ENCODE measurements around the gene C1orf198. TPM values are rescaled to one million over a fixed set of nuclear protein-coding genes. Genes with fewer than 3 reads are reported as not detected.

The C1orf198 gene
- total RNA-seq, 1 donor from 2014 or later, result 22.2 TPM

DNA sequence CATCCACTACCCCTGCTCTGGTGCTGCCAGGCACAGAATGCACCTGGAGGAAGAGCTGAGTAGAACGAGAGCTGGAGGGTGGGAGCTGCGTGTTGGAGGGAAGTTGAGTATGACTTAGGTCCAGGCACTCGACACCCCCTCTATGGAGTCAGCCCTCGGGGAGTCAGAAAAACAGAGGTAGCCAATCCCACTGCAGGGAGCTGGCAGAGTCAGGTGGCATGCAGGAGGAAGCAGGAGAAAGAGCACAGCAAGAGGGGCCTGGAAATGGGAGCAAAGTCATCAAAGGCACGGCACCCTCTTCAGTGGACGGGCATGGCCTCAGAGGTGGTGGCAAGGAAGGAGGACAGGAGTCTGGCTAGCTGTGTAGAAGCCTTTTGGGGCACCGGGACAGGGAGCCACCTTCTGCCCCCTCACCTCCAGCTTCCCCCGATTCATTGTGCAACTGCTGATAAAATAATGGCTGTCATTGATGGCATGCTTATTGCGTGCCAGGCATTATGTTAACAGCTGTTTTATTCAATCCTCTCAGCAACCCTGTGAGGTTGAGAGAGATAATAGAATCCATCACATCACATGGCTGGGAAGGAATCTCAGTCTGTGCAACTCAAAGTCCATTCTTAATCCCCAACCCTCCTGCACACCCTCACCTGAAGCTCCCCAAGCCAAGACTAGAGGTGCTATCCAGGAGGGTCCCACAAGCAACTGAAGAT, 42.0 kb downstream of the C1orf198 start:
- Mint-ChIP-seq H3K4me1 (ENCODE audit: unreplicated experiment) (no peaks in the 10 kb centered on the region), H3K4me3 (ENCODE audit: unreplicated experiment) (no peak overlapping the region), H3K27me3 (ENCODE audit: unreplicated experiment) (no peaks in the 10 kb centered on the region), H3K9me3 (ENCODE audit: unreplicated experiment) (no peaks in the 10 kb centered on the region), H3K27ac (ENCODE audit: unreplicated experiment) (no peak overlapping the region), H3K36me3 (ENCODE audit: low read depth, unreplicated experiment) (no peaks in the 10 kb centered on the region)
- no peak for DNase-seq (ENCODE audit: low spot score)
- TF ChIP-seq, protein P1, sequence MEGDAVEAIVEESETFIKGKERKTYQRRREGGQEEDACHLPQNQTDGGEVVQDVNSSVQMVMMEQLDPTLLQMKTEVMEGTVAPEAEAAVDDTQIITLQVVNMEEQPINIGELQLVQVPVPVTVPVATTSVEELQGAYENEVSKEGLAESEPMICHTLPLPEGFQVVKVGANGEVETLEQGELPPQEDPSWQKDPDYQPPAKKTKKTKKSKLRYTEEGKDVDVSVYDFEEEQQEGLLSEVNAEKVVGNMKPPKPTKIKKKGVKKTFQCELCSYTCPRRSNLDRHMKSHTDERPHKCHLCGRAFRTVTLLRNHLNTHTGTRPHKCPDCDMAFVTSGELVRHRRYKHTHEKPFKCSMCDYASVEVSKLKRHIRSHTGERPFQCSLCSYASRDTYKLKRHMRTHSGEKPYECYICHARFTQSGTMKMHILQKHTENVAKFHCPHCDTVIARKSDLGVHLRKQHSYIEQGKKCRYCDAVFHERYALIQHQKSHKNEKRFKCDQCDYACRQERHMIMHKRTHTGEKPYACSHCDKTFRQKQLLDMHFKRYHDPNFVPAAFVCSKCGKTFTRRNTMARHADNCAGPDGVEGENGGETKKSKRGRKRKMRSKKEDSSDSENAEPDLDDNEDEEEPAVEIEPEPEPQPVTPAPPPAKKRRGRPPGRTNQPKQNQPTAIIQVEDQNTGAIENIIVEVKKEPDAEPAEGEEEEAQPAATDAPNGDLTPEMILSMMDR (IDR thresholded peaks at IDR 0.05; ENCODE audit: unreplicated experiment), result no peak

DNA sequence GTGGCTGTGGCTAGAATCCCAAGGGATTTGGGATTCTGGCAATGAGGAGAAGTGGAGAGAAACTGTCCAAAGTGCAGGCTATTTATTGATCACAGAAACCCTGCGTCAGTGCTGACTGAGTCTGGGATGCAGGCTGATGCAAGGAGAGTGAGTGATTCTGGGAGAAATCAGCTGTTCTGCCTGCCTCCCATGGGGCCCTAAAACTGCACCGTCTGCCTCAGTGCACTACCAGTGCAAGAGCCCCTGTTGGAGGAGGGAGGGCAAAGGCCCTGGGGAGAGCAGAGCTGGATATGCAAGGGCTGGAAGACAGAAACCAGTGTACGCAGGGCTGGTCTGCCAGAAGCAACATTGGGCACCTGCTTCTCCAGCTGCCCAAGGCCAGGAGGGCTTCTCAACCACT, 42.6 kb downstream of the C1orf198 start:
- no peaks in the 10 kb centered on the region for H3K27me3 Mint-ChIP-seq (ENCODE audit: unreplicated experiment)
- no peaks in the 10 kb centered on the region for H3K9me3 Mint-ChIP-seq (ENCODE audit: unreplicated experiment)
- no peak overlapping the region for H3K27ac Mint-ChIP-seq (ENCODE audit: unreplicated experiment)

DNA sequence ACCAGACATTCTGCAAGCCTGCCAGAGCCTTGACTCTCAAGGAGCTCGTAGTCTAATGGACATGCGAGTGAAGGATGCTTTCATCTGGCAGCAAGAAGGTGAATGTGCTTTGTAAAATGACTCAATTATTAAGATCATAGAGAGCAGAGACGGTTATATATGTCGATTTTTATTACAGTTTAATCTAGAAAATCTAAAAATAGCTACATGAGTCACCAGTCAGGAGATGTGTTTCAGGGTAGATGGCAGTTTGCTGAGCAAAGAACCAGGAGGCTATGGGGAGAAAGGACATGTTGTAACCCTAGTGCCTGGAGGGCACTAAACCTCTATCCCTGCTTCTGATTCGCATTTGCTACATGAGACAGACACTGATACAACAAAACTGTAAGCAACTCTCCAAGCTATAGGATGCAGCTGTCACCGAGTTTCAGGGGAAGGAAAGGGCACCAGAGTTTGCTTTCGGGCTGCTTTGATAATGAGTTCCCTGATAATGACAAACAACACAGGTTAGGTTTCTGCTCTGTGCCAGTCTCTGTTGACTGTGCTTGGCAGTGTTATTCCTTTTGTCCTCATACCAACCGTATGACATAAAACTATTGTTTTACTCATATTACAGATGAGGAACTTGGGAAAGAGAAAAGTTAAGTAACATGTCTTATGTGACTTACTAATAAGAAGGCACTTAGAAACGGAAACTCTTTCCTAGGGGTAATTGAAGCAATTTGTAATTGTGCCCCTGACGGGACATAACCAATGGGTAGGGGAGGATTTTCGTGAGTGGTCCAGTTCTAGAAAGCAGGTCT, 43.2 kb downstream of the C1orf198 start:
- Mint-ChIP-seq H3K27me3 (ENCODE audit: unreplicated experiment) (no peaks in the 10 kb centered on the region), H3K4me1 (ENCODE audit: unreplicated experiment) (no peaks in the 10 kb centered on the region), H3K36me3 (ENCODE audit: low read depth, unreplicated experiment) (no peaks in the 10 kb centered on the region), H3K4me3 (ENCODE audit: unreplicated experiment) (no peak overlapping the region), H3K9me3 (ENCODE audit: unreplicated experiment) (no peaks in the 10 kb centered on the region), H3K27ac (ENCODE audit: unreplicated experiment) (no peak overlapping the region)
- DNase-seq (ENCODE audit: low spot score), result no peak
- TF ChIP-seq, protein P1 (IDR thresholded peaks at IDR 0.05; ENCODE audit: unreplicated experiment), result no peak

More for the DNA sequence above, 42.6 kb downstream of the C1orf198 start:
- DNase-seq (ENCODE audit: low spot score), result no peak
- TF ChIP-seq, protein P1 (IDR thresholded peaks at IDR 0.05; ENCODE audit: unreplicated experiment), result no peak
- Mint-ChIP-seq H3K36me3 (ENCODE audit: low read depth, unreplicated experiment) (no peaks in the 10 kb centered on the region), H3K4me1 (ENCODE audit: unreplicated experiment) (no peaks in the 10 kb centered on the region), H3K4me3 (ENCODE audit: unreplicated experiment) (no peak overlapping the region)

DNA sequence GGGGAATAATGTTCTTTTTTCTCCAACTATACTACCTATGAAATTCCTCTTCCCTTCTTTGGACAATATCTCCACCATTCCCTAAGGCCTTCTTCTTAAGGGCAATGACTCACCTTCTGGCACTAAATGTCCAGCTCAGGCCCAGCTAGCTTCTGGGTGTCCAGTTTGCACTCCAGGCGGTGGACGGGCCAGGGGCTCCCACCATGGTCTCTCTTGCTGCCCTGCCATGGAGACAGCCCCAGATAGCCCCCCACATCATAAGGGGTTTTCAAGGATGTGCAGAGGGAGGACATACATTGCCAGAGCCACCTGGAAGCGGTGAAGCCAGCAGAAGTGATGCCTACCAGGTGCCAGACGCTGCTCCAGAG, 43.8 kb downstream of the C1orf198 start:
- Mint-ChIP-seq H3K36me3 (ENCODE audit: low read depth, unreplicated experiment) (no peaks in the 10 kb centered on the region), H3K27ac (ENCODE audit: unreplicated experiment) (no peak overlapping the region), H3K4me3 (ENCODE audit: unreplicated experiment) (no peak overlapping the region), H3K27me3 (ENCODE audit: unreplicated experiment) (no peaks in the 10 kb centered on the region), H3K4me1 (ENCODE audit: unreplicated experiment) (no peaks in the 10 kb centered on the region), H3K9me3 (ENCODE audit: unreplicated experiment) (no peaks in the 10 kb centered on the region)
- TF ChIP-seq, protein P1 (IDR thresholded peaks at IDR 0.05; ENCODE audit: unreplicated experiment), result no peak
- no peak for DNase-seq (ENCODE audit: low spot score)

DNA sequence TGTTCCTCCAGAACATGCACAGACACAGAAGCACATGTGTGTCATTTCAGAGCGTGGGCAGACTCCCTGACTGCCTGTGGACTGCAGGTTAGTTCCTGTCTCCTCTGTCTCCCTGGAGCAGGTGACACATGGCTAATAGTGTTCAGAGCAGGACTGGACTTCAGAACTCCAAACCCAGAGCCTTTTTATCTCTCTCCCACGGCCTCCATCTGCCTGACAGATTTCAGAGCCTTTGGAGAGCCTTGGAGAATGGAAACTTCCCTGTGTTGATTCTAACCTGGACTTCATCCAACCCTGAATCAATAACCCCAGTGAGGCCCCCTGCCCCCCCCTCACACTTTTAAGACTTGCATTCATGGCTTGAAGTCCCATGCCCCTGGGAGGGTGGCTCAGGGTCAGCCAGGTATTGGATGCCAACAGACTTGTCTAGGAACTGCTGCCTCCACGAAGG, 44.4 kb downstream of the C1orf198 start:
- H3K36me3 Mint-ChIP-seq (ENCODE audit: low read depth, unreplicated experiment), result no peaks in the 10 kb centered on the region
- no peaks in the 10 kb centered on the region for H3K9me3 Mint-ChIP-seq (ENCODE audit: unreplicated experiment)
- DNase-seq (ENCODE audit: low spot score), result no peak
- H3K27me3 Mint-ChIP-seq (ENCODE audit: unreplicated experiment), result no peaks in the 10 kb centered on the region
- H3K4me3 Mint-ChIP-seq (ENCODE audit: unreplicated experiment), result no peak overlapping the region
- TF ChIP-seq, protein P1 (IDR thresholded peaks at IDR 0.05; ENCODE audit: unreplicated experiment), result no peak
- no peak overlapping the region for H3K27ac Mint-ChIP-seq (ENCODE audit: unreplicated experiment)
- no peaks in the 10 kb centered on the region for H3K4me1 Mint-ChIP-seq (ENCODE audit: unreplicated experiment)
